ENCODE data around the gene CD2AP. TPM values are rescaled to one million over a fixed set of nuclear protein-coding genes. Genes with fewer than 3 reads are reported as not detected.
"Not testable (repeated sequence)": the region's sequence is repeated elsewhere in the genome, so short reads cannot be mapped to it uniquely, and the experiment has no call there.

CD2AP gene
- total RNA-seq, 1 experiment from 2014 or later = 41.8 TPM

- TF ChIP-seq TCF7L2 (IDR thresholded peaks at IDR 0.05; ENCODE audit: low read depth, low read length) (no peak), POLR2AphosphoS5 (IDR thresholded peaks at IDR 0.05; ENCODE audit: low read depth, low read length) (no peak), REST (IDR thresholded peaks at IDR 0.05; ENCODE audit: insufficient read depth in 1 of 2, low read depth in 2 of 2, low read length in 1 of 2) (no peak), SIN3A (IDR thresholded peaks at IDR 0.05; ENCODE audit: borderline replicate concordance, insufficient read depth, low read depth, low read length) (no peak), CTCF (IDR thresholded peaks at IDR 0.05) (no peak)
- in situ Hi-C loops (cut with HindIII; ENCODE audit: low pct_unique_long_range_greater_than_20kb, low sequenced_read_pairs) = no loop called here
- Histone ChIP-seq H3K36me3 (ENCODE audit: control insufficient read depth, insufficient read depth, low read length) (no peaks in the 10 kb centered on the region), H3K4me3 (ENCODE audit: low read depth in 2 of 2, low read length in 2 of 2) (no peak overlapping the region), H3K4me1 (ENCODE audit: control insufficient read depth, insufficient read depth, low read length) (no peaks in the 10 kb centered on the region), H3K27me3 (ENCODE audit: control insufficient read depth, insufficient read depth, low read length) (no peaks in the 10 kb centered on the region), H3K9me3 (ENCODE audit: control insufficient read depth, insufficient read depth, low read depth, low read length) (no peaks in the 10 kb centered on the region), H3K27ac (ENCODE audit: low read length) (no peak overlapping the region)
- CTCF ChIA-PET = no interaction called here
- no peak for ATAC-seq
- POLR2A ChIA-PET = interaction anchor here (0.6 kb wide), 1 partner anchor 573 kb away, joined by 3 read pairs; no protein-coding TSS in a partner anchor
- DNase-seq (ENCODE audit: low read depth, low spot score) = no peak
- intact Hi-C loops (cut with micrococcal nuclease; ENCODE audit: unreplicated experiment) = no loop called here
- BruUV-seq (replicated peaks) = no TSS peak
Observed at GRCh38 chr6:47551670-47552069, 74.1 kb downstream of the CD2AP start.

GRCh38 chr6:47552319-47552718 is 74.7 kb downstream of the CD2AP start:
- no peaks in the 10 kb centered on the region for H3K27me3 ChIP-seq (ENCODE audit: control insufficient read depth, insufficient read depth, low read length)
- in situ Hi-C loops (cut with HindIII; ENCODE audit: low pct_unique_long_range_greater_than_20kb, low sequenced_read_pairs) = no loop called here
- intact Hi-C loops (cut with micrococcal nuclease; ENCODE audit: unreplicated experiment) = no loop called here
- H3K4me1 ChIP-seq (ENCODE audit: control insufficient read depth, insufficient read depth, low read length) = no peaks in the 10 kb centered on the region
- TF ChIP-seq POLR2AphosphoS5 (IDR thresholded peaks at IDR 0.05; ENCODE audit: low read depth, low read length) = no peak
- no peak for ATAC-seq
- BruUV-seq (replicated peaks) = no TSS peak
- no peak overlapping the region for H3K4me3 ChIP-seq (ENCODE audit: low read depth in 2 of 2, low read length in 2 of 2)
- no peaks in the 10 kb centered on the region for H3K36me3 ChIP-seq (ENCODE audit: control insufficient read depth, insufficient read depth, low read length)
- DNase-seq (ENCODE audit: low read depth, low spot score) = no peak
- ChIA-PET CTCF (no interaction called here), POLR2A (interaction anchor here (0.6 kb wide), 1 partner anchor 23 kb away, joined by 3 read pairs; no protein-coding TSS in a partner anchor)
- no peak overlapping the region for H3K27ac ChIP-seq (ENCODE audit: low read length)
- no peaks in the 10 kb centered on the region for H3K9me3 ChIP-seq (ENCODE audit: control insufficient read depth, insufficient read depth, low read depth, low read length)

- POLR2A ChIA-PET; H3K4me3 ChIP-seq (ENCODE audit: low read depth in 2 of 2, low read length in 2 of 2); CTCF ChIA-PET; ATAC-seq; DNase-seq (ENCODE audit: low read depth, low spot score); H3K36me3 ChIP-seq (ENCODE audit: control insufficient read depth, insufficient read depth, low read length); H3K27ac ChIP-seq (ENCODE audit: low read length); H3K9me3 ChIP-seq (ENCODE audit: control insufficient read depth, insufficient read depth, low read depth, low read length); in situ Hi-C loops (cut with HindIII; ENCODE audit: low pct_unique_long_range_greater_than_20kb, low sequenced_read_pairs); H3K27me3 ChIP-seq (ENCODE audit: control insufficient read depth, insufficient read depth, low read length); intact Hi-C loops (cut with micrococcal nuclease; ENCODE audit: unreplicated experiment); H3K4me1 ChIP-seq (ENCODE audit: control insufficient read depth, insufficient read depth, low read length); BruUV-seq (replicated peaks): not testable (repeated sequence)
Observed at GRCh38 chr6:47553243-47553642, 75.7 kb downstream of the CD2AP start.

- CTCF ChIA-PET; DNase-seq (ENCODE audit: low read depth, low spot score); ATAC-seq; H3K4me3 ChIP-seq (ENCODE audit: low read depth in 2 of 2, low read length in 2 of 2); intact Hi-C loops (cut with micrococcal nuclease; ENCODE audit: unreplicated experiment); in situ Hi-C loops (cut with HindIII; ENCODE audit: low pct_unique_long_range_greater_than_20kb, low sequenced_read_pairs); H3K9me3 ChIP-seq (ENCODE audit: control insufficient read depth, insufficient read depth, low read depth, low read length); H3K4me1 ChIP-seq (ENCODE audit: control insufficient read depth, insufficient read depth, low read length); H3K27me3 ChIP-seq (ENCODE audit: control insufficient read depth, insufficient read depth, low read length); H3K27ac ChIP-seq (ENCODE audit: low read length); BruUV-seq (replicated peaks); POLR2A ChIA-PET; H3K36me3 ChIP-seq (ENCODE audit: control insufficient read depth, insufficient read depth, low read length): not testable (repeated sequence)
Observed at GRCh38 chr6:47556459-47556858, 78.9 kb downstream of the CD2AP start.

Measured in Panc1 (cell line).